Measurements from ENCODE around the gene PSMA7. TPM values are rescaled to one million over a fixed set of nuclear protein-coding genes. Genes with fewer than 3 reads are reported as not detected.

Gene PSMA7
- total and polyA plus RNA-seq, 2 donors from 2014 or later: 190 to 315 TPM

DNA sequence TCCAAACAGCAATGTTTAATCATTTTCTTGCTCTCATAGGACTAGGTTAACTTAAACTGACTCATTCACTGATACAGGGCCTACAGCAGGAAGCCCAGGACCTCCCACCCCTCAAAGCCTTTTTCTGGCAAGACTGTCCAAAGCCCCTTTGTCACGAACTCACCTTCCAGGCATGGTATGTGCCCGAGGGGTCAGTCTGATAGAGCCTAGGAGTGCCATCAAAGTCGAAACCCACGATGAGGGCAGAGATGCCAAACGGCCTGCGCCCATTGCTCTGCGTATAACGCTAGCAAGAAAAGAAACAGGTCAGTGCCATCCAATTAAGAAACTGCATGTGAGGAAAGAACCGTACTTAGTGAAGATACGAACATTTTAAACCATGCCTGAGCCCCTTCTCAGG, 4.3 kb downstream of the PSMA7 start:
- Histone ChIP-seq H3K9me3 (ENCODE audit: control insufficient read depth in 2 of 3, insufficient read depth in 1 of 3, low read length in 3 of 3) (no peaks in the 10 kb centered on the region), H3K4me1 (ENCODE audit: control insufficient read depth in 2 of 3, insufficient read depth in 2 of 3, low read depth in 1 of 3, low read length in 3 of 3) (peaks cover 0 to 16% (median 13%) of the 10 kb centered on the region in 3 donors), H3K9ac (ENCODE audit: low read length in 3 of 3) (no peak overlapping the region), H3K27me3 (ENCODE audit: control insufficient read depth, insufficient read depth, low read length) (no peaks in the 10 kb centered on the region), H3K27ac (ENCODE audit: low read depth in 2 of 2, low read length in 2 of 2) (no peak overlapping the region), H3K4me3 (ENCODE audit: low read length in 3 of 3) (no peak overlapping the region), H3K36me3 (ENCODE audit: control insufficient read depth in 2 of 3, insufficient read depth in 3 of 3, low read length in 3 of 3) (peaks cover 15 to 54% (median 47%) of the 10 kb centered on the region in 3 donors)
- FAIRE-seq: no peak
- no peak for DNase-seq
- TF ChIP-seq CTCF (IDR thresholded peaks at IDR 0.05; ENCODE audit: borderline replicate concordance, extremely low read depth, insufficient read depth): no peak
- intact Hi-C loops (cut with DNase I): loop anchor here (10.0 kb wide), 2 partner anchors 74 to 124 kb away; partner anchors contain the start of gene TAF4

- intact Hi-C loops (cut with DNase I): loop anchor here (10.0 kb wide), 2 partner anchors 73 to 123 kb away; partner anchors contain the start of gene TAF4
- no peak overlapping the region for H3K27ac ChIP-seq (ENCODE audit: low read depth in 2 of 2, low read length in 2 of 2)
- no peak for FAIRE-seq
- H3K4me1 ChIP-seq (ENCODE audit: control insufficient read depth in 2 of 3, insufficient read depth in 2 of 3, low read depth in 1 of 3, low read length in 3 of 3): peaks cover 0 to 16% (median 13%) of the 10 kb centered on the region in 3 donors
- H3K9ac ChIP-seq (ENCODE audit: low read length in 3 of 3): no peak overlapping the region
- no peak overlapping the region for H3K4me3 ChIP-seq (ENCODE audit: low read length in 3 of 3)
- TF ChIP-seq CTCF (IDR thresholded peaks at IDR 0.05; ENCODE audit: borderline replicate concordance, extremely low read depth, insufficient read depth): no peak
- H3K9me3 ChIP-seq (ENCODE audit: control insufficient read depth in 2 of 3, insufficient read depth in 1 of 3, low read length in 3 of 3): no peaks in the 10 kb centered on the region
- H3K36me3 ChIP-seq (ENCODE audit: control insufficient read depth in 2 of 3, insufficient read depth in 3 of 3, low read length in 3 of 3): peaks cover 15 to 54% (median 48%) of the 10 kb centered on the region in 3 donors
- DNase-seq: no peak
- H3K27me3 ChIP-seq (ENCODE audit: control insufficient read depth, insufficient read depth, low read length): no peaks in the 10 kb centered on the region
Measured at GRCh38 chr20:62138204-62138543, 5.0 kb downstream of the PSMA7 start.

GRCh38 chr20:62137478-62138203, 5.6 kb downstream of the PSMA7 start:
- no peak overlapping the region for H3K4me3 ChIP-seq (ENCODE audit: low read length in 3 of 3)
- intact Hi-C loops (cut with DNase I): loop anchor here (10.0 kb wide), 2 partner anchors 73 to 123 kb away; partner anchors contain the start of gene TAF4
- peaks cover 15 to 54% (median 49%) of the 10 kb centered on the region in 3 donors for H3K36me3 ChIP-seq (ENCODE audit: control insufficient read depth in 2 of 3, insufficient read depth in 3 of 3, low read length in 3 of 3)
- H3K27me3 ChIP-seq (ENCODE audit: control insufficient read depth, insufficient read depth, low read length): no peaks in the 10 kb centered on the region
- TF ChIP-seq CTCF (IDR thresholded peaks at IDR 0.05; ENCODE audit: borderline replicate concordance, extremely low read depth, insufficient read depth): no peak
- peaks cover 0 to 16% (median 13%) of the 10 kb centered on the region in 3 donors for H3K4me1 ChIP-seq (ENCODE audit: control insufficient read depth in 2 of 3, insufficient read depth in 2 of 3, low read depth in 1 of 3, low read length in 3 of 3)
- DNase-seq: no peak
- H3K27ac ChIP-seq (ENCODE audit: low read depth in 2 of 2, low read length in 2 of 2): no peak overlapping the region
- H3K9ac ChIP-seq (ENCODE audit: low read length in 3 of 3): no peak overlapping the region
- no peak for FAIRE-seq
- H3K9me3 ChIP-seq (ENCODE audit: control insufficient read depth in 2 of 3, insufficient read depth in 1 of 3, low read length in 3 of 3): no peaks in the 10 kb centered on the region
